GM18526 (cell line): ENCODE results near the gene HSD3B2.

ENCODE experiments used
- POLR2A ChIP-seq: IDR thresholded peaks from 3 replicates; pipeline ENCODE4 v1.6.1; 2011; ENCODE audit not compliant: insufficient read length; ENCODE audit errors: extremely low read depth

HSD3B2 gene

GRCh38 chr1:119435052-119435451 is 20.1 kb downstream of the HSD3B2 start:
- TF ChIP-seq POLR2A: no peak

- TF ChIP-seq POLR2A: no peak
Observed at GRCh38 chr1:119438761-119439160, 23.8 kb downstream of the HSD3B2 start.

- TF ChIP-seq POLR2A: no peak
Observed at GRCh38 chr1:119440721-119441307, 25.9 kb downstream of the HSD3B2 start.

DNA sequence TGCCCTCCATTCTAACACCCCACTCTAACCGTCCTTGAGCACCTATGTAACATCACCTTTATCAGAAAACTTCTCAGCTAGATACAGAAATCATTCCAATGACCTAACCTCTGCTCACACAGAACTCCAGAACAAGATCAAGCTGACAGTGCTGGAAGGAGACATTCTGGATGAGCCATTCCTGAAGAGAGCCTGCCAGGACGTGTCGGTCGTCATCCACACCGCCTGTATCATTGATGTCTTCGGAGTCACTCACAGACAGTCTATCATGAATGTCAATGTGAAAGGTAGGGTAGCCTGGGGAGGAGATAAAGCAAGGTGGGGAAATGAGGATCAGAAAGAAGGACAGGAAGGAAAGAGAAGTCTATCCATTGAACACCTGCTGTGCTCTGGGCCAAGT is 27.8 kb downstream of the HSD3B2 start:
- TF ChIP-seq POLR2A: no peak

DNA sequence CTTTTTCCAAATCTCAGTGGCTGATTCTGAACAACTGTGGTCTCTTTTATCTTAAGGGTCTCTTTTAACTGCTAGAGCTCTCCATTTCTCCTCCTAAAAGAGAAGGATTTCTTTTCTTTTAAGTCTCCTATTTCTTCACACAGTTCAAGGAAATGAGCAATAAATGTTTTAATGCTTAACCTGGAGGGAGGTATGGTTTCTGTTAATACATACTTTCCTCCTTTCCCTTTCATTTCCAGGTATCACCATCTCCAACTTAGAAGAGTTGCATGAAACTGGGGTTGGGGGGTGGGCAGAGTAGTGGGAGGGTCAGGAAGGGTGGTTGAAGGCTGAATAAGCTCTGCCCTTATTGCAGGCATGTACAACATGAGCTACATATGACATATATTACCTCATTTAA is 31.4 kb downstream of the HSD3B2 start:
- TF ChIP-seq POLR2A: no peak

DNA sequence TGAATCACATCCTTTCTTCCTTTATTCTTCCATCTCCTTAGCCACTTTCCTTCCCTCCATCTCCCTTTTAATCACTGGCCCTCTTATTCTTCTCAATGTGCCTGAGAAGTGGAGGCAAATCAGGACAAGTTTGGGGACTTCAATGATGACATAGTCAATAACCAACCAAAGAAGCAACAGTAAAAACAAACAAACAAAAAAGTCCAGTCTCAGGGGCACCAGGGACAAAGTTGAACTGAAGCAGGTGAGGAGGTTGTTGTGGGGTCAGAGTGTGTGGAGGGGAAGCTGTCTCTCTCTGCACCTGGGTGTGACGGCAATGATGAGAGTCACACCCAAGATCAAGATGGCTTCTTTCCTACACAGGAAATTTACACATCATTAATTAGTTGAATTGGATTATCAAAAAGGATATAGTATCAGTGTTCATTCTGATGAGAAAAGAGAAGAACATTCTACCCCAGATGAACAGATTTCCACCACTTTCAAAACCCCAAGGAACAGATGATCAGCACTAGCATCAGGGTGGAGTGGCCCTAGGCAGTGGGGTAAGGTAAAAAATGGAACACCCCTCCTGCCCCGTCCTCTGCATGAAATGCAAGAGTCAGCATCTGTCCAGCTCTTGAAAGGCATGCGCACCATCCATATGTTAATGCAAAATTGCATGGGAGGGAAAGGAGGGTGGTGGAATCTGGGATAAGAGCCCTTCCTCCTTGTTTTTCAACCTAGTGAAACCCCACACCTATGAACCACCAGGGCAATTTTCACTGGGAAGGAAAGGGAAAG is 32.6 kb downstream of the HSD3B2 start:
- no peak for TF ChIP-seq POLR2A

DNA sequence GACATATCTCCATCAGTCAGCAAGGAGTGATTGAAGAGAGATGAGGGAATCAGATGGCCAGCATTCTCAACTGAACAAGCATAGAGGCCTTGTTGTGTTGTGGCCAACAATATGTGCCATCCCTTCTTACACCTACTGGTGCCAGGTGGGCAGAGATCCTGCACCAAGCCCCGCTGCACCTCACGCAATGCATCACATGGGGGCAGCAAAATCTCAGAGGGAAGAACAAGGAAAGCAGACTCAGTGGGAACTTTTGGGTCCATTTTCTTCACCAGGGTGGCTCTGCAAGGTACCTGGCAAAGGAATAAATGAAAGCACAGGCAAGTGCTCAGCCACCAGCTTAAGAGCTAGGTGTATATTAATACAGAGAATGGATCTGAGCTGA is 33.2 kb downstream of the HSD3B2 start:
- TF ChIP-seq POLR2A: no peak

- no peak for TF ChIP-seq POLR2A
Observed at GRCh38 chr1:119449971-119450370, 35.0 kb downstream of the HSD3B2 start.

GRCh38 chr1:119451158-119451557 is 36.2 kb downstream of the HSD3B2 start:
- no peak for TF ChIP-seq POLR2A

DNA sequence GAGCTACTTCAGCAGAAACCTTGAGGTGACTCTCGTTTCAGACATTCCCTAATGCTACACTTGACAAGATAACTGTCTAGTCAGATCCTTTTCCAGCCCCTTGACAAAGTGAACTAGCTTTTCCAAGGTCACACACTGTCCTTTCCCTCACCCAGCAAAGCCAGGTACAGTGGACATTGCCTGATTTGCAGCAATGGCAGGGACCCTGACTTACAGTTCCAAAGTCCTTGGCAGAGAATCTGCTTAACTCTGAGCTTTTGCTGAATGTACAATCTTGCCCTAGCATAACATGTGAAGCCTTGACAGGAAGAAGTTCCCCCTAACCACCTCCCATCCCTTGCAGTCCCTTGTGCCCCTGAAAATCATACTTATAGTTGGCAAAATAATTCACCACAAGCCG is 37.1 kb downstream of the HSD3B2 start:
- no peak for TF ChIP-seq POLR2A

- no peak for TF ChIP-seq POLR2A
Observed at GRCh38 chr1:119453021-119453420, 38.1 kb downstream of the HSD3B2 start.

GRCh38 chr1:119462964-119463363 is 48.0 kb downstream of the HSD3B2 start:
- no peak for TF ChIP-seq POLR2A

GRCh38 chr1:119463569-119463968 is 48.6 kb downstream of the HSD3B2 start:
- TF ChIP-seq POLR2A: no peak

- no peak for TF ChIP-seq POLR2A
Observed at GRCh38 chr1:119466445-119466844, 51.5 kb downstream of the HSD3B2 start.

- no peak for TF ChIP-seq POLR2A
Observed at GRCh38 chr1:119467219-119467618, 52.3 kb downstream of the HSD3B2 start.

- TF ChIP-seq POLR2A: no peak
Observed at GRCh38 chr1:119467857-119468668, 53.1 kb downstream of the HSD3B2 start.

DNA sequence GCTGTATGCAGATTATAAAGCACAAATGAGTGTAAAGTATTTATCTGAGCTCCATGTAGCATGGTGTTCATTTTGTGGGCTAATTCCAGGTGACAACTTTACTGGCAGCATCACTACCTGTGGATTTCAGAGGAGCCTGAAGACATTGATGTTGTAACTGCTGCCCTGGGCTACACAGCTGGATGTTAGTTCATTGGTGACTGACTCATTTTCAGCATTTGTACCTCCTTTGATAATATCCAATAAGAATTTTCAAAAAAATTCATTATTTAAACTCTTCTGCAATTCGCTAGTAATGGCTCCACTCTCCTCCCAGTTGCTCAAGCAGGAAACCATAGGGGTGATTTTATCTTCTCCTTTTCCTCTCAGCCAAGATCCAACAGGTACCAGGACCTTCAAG is 54.8 kb downstream of the HSD3B2 start:
- TF ChIP-seq POLR2A: no peak

GRCh38 chr1:119470377-119470776 is 55.4 kb downstream of the HSD3B2 start:
- TF ChIP-seq POLR2A: no peak
